Neural cell (in vitro differentiated cells): ENCODE data around the gene SPEF1. TPM values are rescaled to one million over a fixed set of nuclear protein-coding genes. Genes with fewer than 3 reads are reported as not detected.

Experiments
- H2AFZ ChIP-seq: fragments of 200-600, 300-800 bp; sonication (generic), shearing (Covaris generic); 2 replicates; pipeline ENCODE4 v1.6.0; 2014; ENCODE audit warnings: low read depth, mild to moderate bottlenecking, antibody characterized with exemption, low read length, moderate library complexity
- H3F3A ChIP-seq: fragments of 200-600 bp; shearing (Covaris generic); 2 replicates; pipeline ENCODE4 v1.6.1; 2016; ENCODE audit warnings: mild to moderate bottlenecking, moderate library complexity, mixed read lengths, antibody characterized with exemption, low read length; ENCODE audit not compliant: insufficient read depth, poor library complexity, severe bottlenecking
- H3K27ac ChIP-seq: fragments of 200-600, 300-800 bp; sonication (generic), shearing (Covaris generic); 2 replicates; pipeline ENCODE4 v1.5.1; 2014; ENCODE audit warnings: mild to moderate bottlenecking, low read length, moderate library complexity
- H3K27me3 ChIP-seq: fragments of 300-800, 200-600 bp; sonication (generic), shearing (Covaris generic); 2 replicates; pipeline ENCODE4 v1.6.0; 2014; ENCODE audit warnings: mild to moderate bottlenecking, low read depth, low read length, moderate library complexity; ENCODE audit not compliant: insufficient read depth
- H3K36me3 ChIP-seq: fragments of 300-800, 200-600 bp; sonication (generic), shearing (Covaris generic); 2 replicates; pipeline ENCODE4 v1.5.1; 2014; ENCODE audit warnings: mild to moderate bottlenecking, antibody characterized with exemption, low read length, moderate library complexity; ENCODE audit not compliant: insufficient read depth
- H3K4me2 ChIP-seq: fragments of 300-800, 200-600 bp; sonication (generic), shearing (Covaris generic); 2 replicates; pipeline ENCODE4 v1.6.0; 2014; ENCODE audit warnings: mild to moderate bottlenecking, low read length
- H3K4me3 ChIP-seq: fragments of 300-800, 200-600 bp; sonication (generic), shearing (Covaris generic); 2 replicates; pipeline ENCODE4 v1.5.1; 2014; ENCODE audit warnings: mild to moderate bottlenecking, low read length, moderate library complexity
- H3K79me2 ChIP-seq: fragments of 200-600 bp; shearing (Covaris generic); replicated peaks from 2 replicates; pipeline ENCODE4 v1.6.0; 2014; ENCODE audit warnings: mild to moderate bottlenecking, low read length, moderate library complexity; ENCODE audit not compliant: insufficient read depth
- H3K9ac ChIP-seq: fragments of 300-800, 200-600 bp; sonication (generic), shearing (Covaris generic); 2 replicates; pipeline ENCODE4 v1.6.1; 2016; ENCODE audit warnings: mild to moderate bottlenecking, low read length, mixed read lengths
- H3K9me2 ChIP-seq: fragments of 200-600 bp; shearing (Covaris generic); 2 replicates; pipeline ENCODE4 v1.6.1; 2016; ENCODE audit warnings: mild to moderate bottlenecking, low read length, mixed read lengths; ENCODE audit not compliant: insufficient read depth
- H3K9me3 ChIP-seq: fragments of 200-600, 300-800 bp; sonication (generic), shearing (Covaris generic); 2 replicates; pipeline ENCODE4 v1.6.1; 2016; ENCODE audit warnings: mild to moderate bottlenecking, mixed run types, low read length, moderate library complexity, mixed read lengths
- H4K20me1 ChIP-seq: fragments of 200-600 bp; shearing (Covaris generic); 2 replicates; pipeline ENCODE4 v1.6.1; 2016; ENCODE audit warnings: mild to moderate bottlenecking, mixed run types; ENCODE audit not compliant: insufficient read depth
- EP300 ChIP-seq: fragments of 450-650 bp; conservative IDR thresholded peaks from 2 replicates; pipeline ENCODE4 v1.6.1; 2014; ENCODE audit warnings: antibody characterized with exemption, mild to moderate bottlenecking, moderate library complexity; ENCODE audit not compliant: poor library complexity, severe bottlenecking
- EZH2 ChIP-seq: fragments of 200-600, 300-800 bp; shearing (Covaris generic), sonication (generic); IDR thresholded peaks from 2 replicates; pipeline ENCODE4 v1.6.1; 2014; ENCODE audit warnings: antibody characterized with exemption, low read length, borderline replicate concordance, mild to moderate bottlenecking; ENCODE audit not compliant: insufficient read depth, poor library complexity, severe bottlenecking
- MXI1 ChIP-seq: fragments of 450-650 bp; conservative IDR thresholded peaks from 2 replicates; pipeline ENCODE4 v1.6.1; 2014; ENCODE audit warnings: antibody characterized with exemption, mild to moderate bottlenecking; ENCODE audit not compliant: poor library complexity, severe bottlenecking
- POLR2AphosphoS5 ChIP-seq: IDR thresholded peaks from 2 replicates; pipeline ENCODE4 v1.6.1; 2012
- RAD21 ChIP-seq: fragments of 450-650 bp; conservative IDR thresholded peaks from 2 replicates; pipeline ENCODE4 v1.6.1; 2014; ENCODE audit warnings: antibody characterized with exemption, mild to moderate bottlenecking, moderate library complexity
- SMC3 ChIP-seq: fragments of 450-650 bp; conservative IDR thresholded peaks from 2 replicates; pipeline ENCODE4 v1.6.1; 2014; ENCODE audit warnings: antibody characterized with exemption, mild to moderate bottlenecking, moderate library complexity; ENCODE audit not compliant: poor library complexity
- TAF1 ChIP-seq: IDR thresholded peaks from 2 replicates; pipeline ENCODE4 v1.6.1; 2012; ENCODE audit warnings: low read depth
- polyA plus RNA-seq: library from polyadenylated mRNA; depleted of rRNA; stranded (reverse); fragments of >200 nt; gene quantifications from 2 replicates; pipeline ENCODE4 v1.2.3, GENCODE V29; 2014
- TF ChIP-seq, protein P1 (sequence below): fragments of 450-650 bp; IDR thresholded peaks from 2 replicates; pipeline ENCODE4 v1.5.1; 2014; ENCODE audit warnings: antibody characterized with exemption, mild to moderate bottlenecking, moderate library complexity; ENCODE audit not compliant: poor library complexity, severe bottlenecking
- TF ChIP-seq, protein P2 (sequence below): IDR thresholded peaks from 2 replicates; pipeline ENCODE4 v1.6.1; 2012; ENCODE audit warnings: borderline replicate concordance

Gene SPEF1
- polyA plus RNA-seq, 1 donor from 2014 or later, result 0.58 TPM

- Histone ChIP-seq H3K27ac (no peak overlapping the region), H3F3A (no peaks in the 10 kb centered on the region), H3K9ac (no peak overlapping the region), H3K9me3 (no peaks in the 10 kb centered on the region), H3K4me3 (no peak overlapping the region), H4K20me1 (no peaks in the 10 kb centered on the region), H3K27me3 (no peaks in the 10 kb centered on the region), H2AFZ (no peak overlapping the region), H3K4me2 (no peak overlapping the region), H3K79me2 (no peaks in the 10 kb centered on the region), H3K9me2 (no peaks in the 10 kb centered on the region), H3K36me3 (no peaks in the 10 kb centered on the region)
- no peak for TF ChIP-seq EZH2
- no peak for TF ChIP-seq SMC3
- no peak for TF ChIP-seq EP300
- TF ChIP-seq TAF1, result no peak
- TF ChIP-seq, protein P1, sequence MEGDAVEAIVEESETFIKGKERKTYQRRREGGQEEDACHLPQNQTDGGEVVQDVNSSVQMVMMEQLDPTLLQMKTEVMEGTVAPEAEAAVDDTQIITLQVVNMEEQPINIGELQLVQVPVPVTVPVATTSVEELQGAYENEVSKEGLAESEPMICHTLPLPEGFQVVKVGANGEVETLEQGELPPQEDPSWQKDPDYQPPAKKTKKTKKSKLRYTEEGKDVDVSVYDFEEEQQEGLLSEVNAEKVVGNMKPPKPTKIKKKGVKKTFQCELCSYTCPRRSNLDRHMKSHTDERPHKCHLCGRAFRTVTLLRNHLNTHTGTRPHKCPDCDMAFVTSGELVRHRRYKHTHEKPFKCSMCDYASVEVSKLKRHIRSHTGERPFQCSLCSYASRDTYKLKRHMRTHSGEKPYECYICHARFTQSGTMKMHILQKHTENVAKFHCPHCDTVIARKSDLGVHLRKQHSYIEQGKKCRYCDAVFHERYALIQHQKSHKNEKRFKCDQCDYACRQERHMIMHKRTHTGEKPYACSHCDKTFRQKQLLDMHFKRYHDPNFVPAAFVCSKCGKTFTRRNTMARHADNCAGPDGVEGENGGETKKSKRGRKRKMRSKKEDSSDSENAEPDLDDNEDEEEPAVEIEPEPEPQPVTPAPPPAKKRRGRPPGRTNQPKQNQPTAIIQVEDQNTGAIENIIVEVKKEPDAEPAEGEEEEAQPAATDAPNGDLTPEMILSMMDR, result no peak
- TF ChIP-seq, protein P2, sequence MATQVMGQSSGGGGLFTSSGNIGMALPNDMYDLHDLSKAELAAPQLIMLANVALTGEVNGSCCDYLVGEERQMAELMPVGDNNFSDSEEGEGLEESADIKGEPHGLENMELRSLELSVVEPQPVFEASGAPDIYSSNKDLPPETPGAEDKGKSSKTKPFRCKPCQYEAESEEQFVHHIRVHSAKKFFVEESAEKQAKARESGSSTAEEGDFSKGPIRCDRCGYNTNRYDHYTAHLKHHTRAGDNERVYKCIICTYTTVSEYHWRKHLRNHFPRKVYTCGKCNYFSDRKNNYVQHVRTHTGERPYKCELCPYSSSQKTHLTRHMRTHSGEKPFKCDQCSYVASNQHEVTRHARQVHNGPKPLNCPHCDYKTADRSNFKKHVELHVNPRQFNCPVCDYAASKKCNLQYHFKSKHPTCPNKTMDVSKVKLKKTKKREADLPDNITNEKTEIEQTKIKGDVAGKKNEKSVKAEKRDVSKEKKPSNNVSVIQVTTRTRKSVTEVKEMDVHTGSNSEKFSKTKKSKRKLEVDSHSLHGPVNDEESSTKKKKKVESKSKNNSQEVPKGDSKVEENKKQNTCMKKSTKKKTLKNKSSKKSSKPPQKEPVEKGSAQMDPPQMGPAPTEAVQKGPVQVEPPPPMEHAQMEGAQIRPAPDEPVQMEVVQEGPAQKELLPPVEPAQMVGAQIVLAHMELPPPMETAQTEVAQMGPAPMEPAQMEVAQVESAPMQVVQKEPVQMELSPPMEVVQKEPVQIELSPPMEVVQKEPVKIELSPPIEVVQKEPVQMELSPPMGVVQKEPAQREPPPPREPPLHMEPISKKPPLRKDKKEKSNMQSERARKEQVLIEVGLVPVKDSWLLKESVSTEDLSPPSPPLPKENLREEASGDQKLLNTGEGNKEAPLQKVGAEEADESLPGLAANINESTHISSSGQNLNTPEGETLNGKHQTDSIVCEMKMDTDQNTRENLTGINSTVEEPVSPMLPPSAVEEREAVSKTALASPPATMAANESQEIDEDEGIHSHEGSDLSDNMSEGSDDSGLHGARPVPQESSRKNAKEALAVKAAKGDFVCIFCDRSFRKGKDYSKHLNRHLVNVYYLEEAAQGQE, result no peak
- no peak for TF ChIP-seq MXI1
- TF ChIP-seq RAD21, result no peak
- no peak for TF ChIP-seq POLR2AphosphoS5
These were observed 20.1 kb upstream of the SPEF1 start for GRCh38 chr20:3801299-3801698.

DNA sequence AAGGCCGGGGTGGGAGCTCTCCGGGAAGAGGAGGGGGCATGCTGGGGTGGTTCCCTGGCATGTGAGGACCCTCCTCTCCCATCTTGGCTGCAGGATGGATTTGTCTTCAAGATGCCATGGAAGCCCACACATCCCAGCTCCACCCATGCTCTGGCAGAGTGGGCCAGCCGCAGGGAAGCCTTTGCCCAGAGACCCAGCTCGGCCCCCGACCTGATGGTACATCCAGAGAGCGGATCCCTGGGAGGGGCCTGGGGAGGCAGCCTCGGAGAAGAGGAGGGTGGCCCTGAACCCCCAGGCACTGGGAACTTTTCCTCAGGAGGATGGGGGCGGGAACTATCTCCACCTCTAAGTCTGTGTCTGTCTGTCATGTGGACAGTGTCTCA lies 19.6 kb upstream of the SPEF1 start:
- no peak overlapping the region for H3K27ac ChIP-seq
- TF ChIP-seq SMC3 (no peak), MXI1 (no peak), EZH2 (no peak), EP300 (no peak)
- TF ChIP-seq, protein P2, result no peak
- no peak overlapping the region for H2AFZ ChIP-seq
- H3K36me3 ChIP-seq, result no peaks in the 10 kb centered on the region
- H3F3A ChIP-seq, result no peaks in the 10 kb centered on the region
- no peaks in the 10 kb centered on the region for H3K9me2 ChIP-seq
- no peaks in the 10 kb centered on the region for H3K27me3 ChIP-seq
- no peaks in the 10 kb centered on the region for H3K9me3 ChIP-seq
- no peak overlapping the region for H3K4me3 ChIP-seq
- no peak overlapping the region for H3K4me2 ChIP-seq
- no peaks in the 10 kb centered on the region for H4K20me1 ChIP-seq
- no peaks in the 10 kb centered on the region for H3K79me2 ChIP-seq
- no peak overlapping the region for H3K9ac ChIP-seq
